ENCODE results near the gene LIN54. TPM values are rescaled to one million over a fixed set of nuclear protein-coding genes. Genes with fewer than 3 reads are reported as not detected.
"Not testable (repeated sequence)": the region's sequence is repeated elsewhere in the genome, so short reads cannot be mapped to it uniquely, and the experiment has no call there.

LIN54 gene
- total and polyA plus RNA-seq, 9 of the 15 experiments (the other 6 are each of a cell fraction or from before 2014, with no cell fraction given): 2.2 to 22.5 (median 15.8) TPM

DNA sequence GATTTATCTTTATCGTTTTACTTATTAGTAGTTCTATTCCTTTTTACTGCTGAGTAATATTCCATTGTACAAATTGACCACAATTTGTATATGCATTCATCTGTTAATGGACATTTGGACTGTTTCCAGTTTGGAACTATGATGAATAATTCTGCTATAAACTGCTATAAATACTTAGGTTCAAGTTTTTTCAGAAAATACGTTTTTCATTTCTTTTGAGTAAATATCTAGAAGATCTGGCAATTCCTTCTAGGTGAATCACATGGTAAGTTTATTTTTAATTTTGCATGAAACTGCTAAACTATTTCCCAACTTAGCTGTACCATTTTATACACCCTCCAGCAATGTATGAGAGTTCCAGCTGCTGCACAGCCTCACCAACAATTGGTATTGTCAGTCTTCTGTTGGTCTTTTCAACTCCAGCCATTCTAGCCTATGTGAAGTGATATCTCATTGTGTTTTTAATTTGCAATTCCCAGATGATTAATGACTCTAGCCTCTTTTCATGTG, 22.2 kb downstream of the LIN54 start:
- DNase-seq (ENCODE audit: extremely low read depth in 1 of 4, low spot score in 3 of 4) (no peak), FAIRE-seq (no peak), ATAC-seq (no peak)
- no peak overlapping the region for H3K4me2 ChIP-seq (ENCODE audit: insufficient read depth, low read length)
- H3K79me2 ChIP-seq (ENCODE audit: control insufficient read depth, insufficient read depth, low read length): peaks cover 77% of the 10 kb centered on the region
- POLR2A ChIA-PET: no interaction called here
- TF ChIP-seq, protein P1, sequence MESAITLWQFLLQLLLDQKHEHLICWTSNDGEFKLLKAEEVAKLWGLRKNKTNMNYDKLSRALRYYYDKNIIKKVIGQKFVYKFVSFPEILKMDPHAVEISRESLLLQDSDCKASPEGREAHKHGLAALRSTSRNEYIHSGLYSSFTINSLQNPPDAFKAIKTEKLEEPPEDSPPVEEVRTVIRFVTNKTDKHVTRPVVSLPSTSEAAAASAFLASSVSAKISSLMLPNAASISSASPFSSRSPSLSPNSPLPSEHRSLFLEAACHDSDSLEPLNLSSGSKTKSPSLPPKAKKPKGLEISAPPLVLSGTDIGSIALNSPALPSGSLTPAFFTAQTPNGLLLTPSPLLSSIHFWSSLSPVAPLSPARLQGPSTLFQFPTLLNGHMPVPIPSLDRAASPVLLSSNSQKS (CRISPR knock-in tag; IDR thresholded peaks at IDR 0.05): no peak
- TF ChIP-seq MEIS2 (IDR thresholded peaks at IDR 0.05; ENCODE audit: partially characterized antibody): peak; percentile 8
- BruUV-seq (replicated peaks): no TSS peak
- in situ Hi-C loops (cut with MboI): no loop called here
- CTCF ChIA-PET (ENCODE audit: low intra/inter-chr PET ratio): no interaction called here
- H3K9ac ChIP-seq (ENCODE audit: insufficient read depth in 1 of 2, low read depth in 2 of 2, low read length in 2 of 2): no peak overlapping the region
- H2AFZ ChIP-seq (ENCODE audit: low read depth, low read length): no peak overlapping the region
- no peaks in the 10 kb centered on the region for H3K9me3 ChIP-seq (replicated peaks; ENCODE audit: control insufficient read depth, insufficient read depth, low read depth, low read length)
- 49% methylated on average over 2 of the region's 2 CpGs for WGBS (ENCODE audit: insufficient coverage, low coverage, missing lambda C conversion rate)
- H3K9me1 ChIP-seq (ENCODE audit: control insufficient read depth, insufficient read depth, low read length): no peaks in the 10 kb centered on the region
- no peaks in the 10 kb centered on the region for H4K20me1 ChIP-seq (replicated peaks; ENCODE audit: control insufficient read depth, insufficient read depth, low read length)
- H3K27ac ChIP-seq (ENCODE audit: extremely low read depth, low read depth, low read length): no peak overlapping the region
- peaks cover 3 to 9% of the 10 kb centered on the region in 2 experiments; a peak in 2 of 5 replicates for H3K4me1 ChIP-seq (replicated peaks in 1 of 2; ENCODE audit: control insufficient read depth in 2 of 2, insufficient read depth in 2 of 2, low read length in 2 of 2)
- intact Hi-C loops (cut with micrococcal nuclease): no loop called here
- H3K4me3 ChIP-seq: no peak overlapping the region
- peaks cover 15% of the 10 kb centered on the region for H3K36me3 ChIP-seq (ENCODE audit: control insufficient read depth, insufficient read depth, low read length)
- no peaks in the 10 kb centered on the region for H3K27me3 ChIP-seq (ENCODE audit: control insufficient read depth in 2 of 2, insufficient read depth in 2 of 2, low read length in 2 of 2)

DNA sequence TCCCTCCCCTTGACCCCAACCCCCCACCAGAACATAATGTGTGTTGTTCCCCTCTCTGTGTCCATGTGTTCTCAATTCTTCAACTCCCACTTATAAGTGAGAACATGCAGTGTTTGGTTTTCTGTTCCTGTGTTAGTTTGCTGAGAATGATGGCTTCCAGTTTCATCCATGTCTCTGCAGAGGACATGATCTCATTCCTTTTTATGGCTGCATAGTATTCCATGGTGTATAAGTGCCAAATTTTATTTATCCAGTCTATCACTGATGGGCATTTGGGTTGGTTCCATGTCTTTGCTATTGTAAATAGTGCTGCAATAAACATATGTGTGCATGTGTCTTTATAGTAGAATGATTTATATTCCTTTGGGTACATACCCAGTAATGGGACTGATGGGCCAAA, 23.1 kb downstream of the LIN54 start:
- H3K9ac ChIP-seq (ENCODE audit: insufficient read depth in 1 of 2, low read depth in 2 of 2, low read length in 2 of 2); H3K9me3 ChIP-seq (replicated peaks; ENCODE audit: control insufficient read depth, insufficient read depth, low read depth, low read length); ATAC-seq; in situ Hi-C loops (cut with MboI); H3K4me3 ChIP-seq; H4K20me1 ChIP-seq (replicated peaks; ENCODE audit: control insufficient read depth, insufficient read depth, low read length); DNase-seq (ENCODE audit: extremely low read depth in 1 of 4, low spot score in 3 of 4); H3K9me1 ChIP-seq (ENCODE audit: control insufficient read depth, insufficient read depth, low read length); intact Hi-C loops (cut with micrococcal nuclease); POLR2A ChIA-PET; H3K4me2 ChIP-seq (ENCODE audit: insufficient read depth, low read length); FAIRE-seq; H2AFZ ChIP-seq (ENCODE audit: low read depth, low read length); H3K27ac ChIP-seq (ENCODE audit: extremely low read depth, low read depth, low read length); CTCF ChIA-PET (ENCODE audit: low intra/inter-chr PET ratio); BruUV-seq (replicated peaks); H3K27me3 ChIP-seq (ENCODE audit: control insufficient read depth in 2 of 2, insufficient read depth in 2 of 2, low read length in 2 of 2): not testable (repeated sequence)
- peak; percentile 85 for TF ChIP-seq ZNF146 (CRISPR knock-in tag; IDR thresholded peaks at IDR 0.05; ENCODE audit: unreplicated experiment)
- Histone ChIP-seq H3K36me3 (ENCODE audit: control insufficient read depth, insufficient read depth, low read length) (peaks cover 17% of the 10 kb centered on the region), H3K79me2 (ENCODE audit: control insufficient read depth, insufficient read depth, low read length) (peaks cover 74% of the 10 kb centered on the region), H3K4me1 (replicated peaks in 1 of 2; ENCODE audit: control insufficient read depth in 2 of 2, insufficient read depth in 2 of 2, low read length in 2 of 2) (peaks cover 6 to 10% of the 10 kb centered on the region in 2 experiments; a peak in 3 of 5 replicates)
